ENCODE measurements around the gene PRXL2B. TPM values are rescaled to one million over a fixed set of nuclear protein-coding genes. Genes with fewer than 3 reads are reported as not detected.

PRXL2B gene
- total and polyA plus RNA-seq, 10 of the 15 experiments (the other 5 are each of a cell fraction or from before 2014, with no cell fraction given) = 0.44 to 5.6 (median 4.0) TPM

DNA sequence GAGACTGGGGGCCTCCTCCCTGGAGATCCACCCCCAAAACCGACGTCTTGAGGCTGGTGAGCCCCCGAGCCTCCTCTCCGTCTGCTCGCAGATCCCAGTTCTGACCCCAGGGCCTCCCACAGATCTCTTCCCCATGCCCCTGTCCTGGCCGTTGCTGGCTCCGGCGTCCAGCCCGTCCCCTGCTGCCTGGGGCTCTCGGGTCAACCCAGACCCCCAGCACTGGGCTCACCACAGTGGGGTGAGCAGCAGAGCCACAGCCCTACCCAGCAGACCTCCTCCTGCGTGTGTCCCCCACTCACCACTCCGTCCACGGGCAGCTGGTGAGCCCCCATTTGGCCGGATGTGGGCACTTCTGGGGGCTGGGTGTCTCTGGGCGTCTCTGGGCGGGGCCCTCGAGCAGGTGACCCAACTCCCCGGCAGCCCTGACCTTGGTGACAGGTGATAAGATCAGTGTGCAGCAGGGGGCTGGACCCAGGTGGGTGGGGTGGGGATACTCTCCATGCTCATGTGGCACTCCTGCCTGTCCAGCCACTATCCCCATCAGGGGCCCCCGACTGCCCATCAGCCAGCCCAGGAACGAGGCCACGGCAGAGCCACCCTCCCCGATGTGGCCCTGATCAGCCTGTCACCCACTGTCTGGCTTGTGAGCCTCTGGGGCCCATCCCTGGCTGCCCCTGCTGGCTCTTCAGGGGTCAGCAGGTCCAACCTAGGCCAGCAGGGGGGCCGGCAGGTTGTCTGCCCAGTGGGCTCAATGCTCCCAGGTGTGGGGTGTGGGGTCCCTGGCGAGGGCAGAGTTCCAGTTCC lies 29.7 kb upstream of the PRXL2B start (continued):
- TF ChIP-seq KLF5 (IDR thresholded peaks at IDR 0.05; ENCODE audit: partially characterized antibody) (no peak), FOXK2 (IDR thresholded peaks at IDR 0.05) (no peak), EGR1 (IDR thresholded peaks at IDR 0.05; ENCODE audit: borderline replicate concordance in 1 of 2, low read depth in 2 of 2, low read length in 2 of 2) (no peak), TCF3 (IDR thresholded peaks at IDR 0.05; ENCODE audit: borderline replicate concordance, insufficient read depth, low read depth, low read length) (peak; percentile 72; the same call in 1 of the 2 replicates), ZNF207 (IDR thresholded peaks at IDR 0.05; ENCODE audit: borderline replicate concordance) (no peak; the same call in 1 of the 2 replicates), SMC3 (IDR thresholded peaks at IDR 0.05; ENCODE audit: borderline replicate concordance, low read length) (no peak), SREBF2 (IDR thresholded peaks at IDR 0.05; ENCODE audit: low read length) (no peak), CHD2 (IDR thresholded peaks at IDR 0.05; ENCODE audit: borderline replicate concordance, low read depth, low read length) (peak; percentile 53; the same call in 1 of the 2 replicates), ZBED1 (IDR thresholded peaks at IDR 0.05; ENCODE audit: borderline replicate concordance) (no peak), CBFB (IDR thresholded peaks at IDR 0.05; ENCODE audit: low read depth) (no peak), RBBP5 (conservative IDR thresholded peaks at IDR 0.05) (no peak), BACH1 (IDR thresholded peaks at IDR 0.05; ENCODE audit: borderline replicate concordance) (no peak; the same call in 1 of the 2 replicates), NFXL1 (IDR thresholded peaks at IDR 0.05; ENCODE audit: borderline replicate concordance) (no peak), CEBPB (IDR thresholded peaks at IDR 0.05; ENCODE audit: borderline replicate concordance in 1 of 2, low read depth in 2 of 2, low read length in 2 of 2) (no peak), SMAD5 (IDR thresholded peaks at IDR 0.05; ENCODE audit: low read depth) (no peak), IKZF2 (IDR thresholded peaks at IDR 0.05) (no peak), ZSCAN29 (IDR thresholded peaks at IDR 0.05) (no peak)
- TF ChIP-seq, protein P1, sequence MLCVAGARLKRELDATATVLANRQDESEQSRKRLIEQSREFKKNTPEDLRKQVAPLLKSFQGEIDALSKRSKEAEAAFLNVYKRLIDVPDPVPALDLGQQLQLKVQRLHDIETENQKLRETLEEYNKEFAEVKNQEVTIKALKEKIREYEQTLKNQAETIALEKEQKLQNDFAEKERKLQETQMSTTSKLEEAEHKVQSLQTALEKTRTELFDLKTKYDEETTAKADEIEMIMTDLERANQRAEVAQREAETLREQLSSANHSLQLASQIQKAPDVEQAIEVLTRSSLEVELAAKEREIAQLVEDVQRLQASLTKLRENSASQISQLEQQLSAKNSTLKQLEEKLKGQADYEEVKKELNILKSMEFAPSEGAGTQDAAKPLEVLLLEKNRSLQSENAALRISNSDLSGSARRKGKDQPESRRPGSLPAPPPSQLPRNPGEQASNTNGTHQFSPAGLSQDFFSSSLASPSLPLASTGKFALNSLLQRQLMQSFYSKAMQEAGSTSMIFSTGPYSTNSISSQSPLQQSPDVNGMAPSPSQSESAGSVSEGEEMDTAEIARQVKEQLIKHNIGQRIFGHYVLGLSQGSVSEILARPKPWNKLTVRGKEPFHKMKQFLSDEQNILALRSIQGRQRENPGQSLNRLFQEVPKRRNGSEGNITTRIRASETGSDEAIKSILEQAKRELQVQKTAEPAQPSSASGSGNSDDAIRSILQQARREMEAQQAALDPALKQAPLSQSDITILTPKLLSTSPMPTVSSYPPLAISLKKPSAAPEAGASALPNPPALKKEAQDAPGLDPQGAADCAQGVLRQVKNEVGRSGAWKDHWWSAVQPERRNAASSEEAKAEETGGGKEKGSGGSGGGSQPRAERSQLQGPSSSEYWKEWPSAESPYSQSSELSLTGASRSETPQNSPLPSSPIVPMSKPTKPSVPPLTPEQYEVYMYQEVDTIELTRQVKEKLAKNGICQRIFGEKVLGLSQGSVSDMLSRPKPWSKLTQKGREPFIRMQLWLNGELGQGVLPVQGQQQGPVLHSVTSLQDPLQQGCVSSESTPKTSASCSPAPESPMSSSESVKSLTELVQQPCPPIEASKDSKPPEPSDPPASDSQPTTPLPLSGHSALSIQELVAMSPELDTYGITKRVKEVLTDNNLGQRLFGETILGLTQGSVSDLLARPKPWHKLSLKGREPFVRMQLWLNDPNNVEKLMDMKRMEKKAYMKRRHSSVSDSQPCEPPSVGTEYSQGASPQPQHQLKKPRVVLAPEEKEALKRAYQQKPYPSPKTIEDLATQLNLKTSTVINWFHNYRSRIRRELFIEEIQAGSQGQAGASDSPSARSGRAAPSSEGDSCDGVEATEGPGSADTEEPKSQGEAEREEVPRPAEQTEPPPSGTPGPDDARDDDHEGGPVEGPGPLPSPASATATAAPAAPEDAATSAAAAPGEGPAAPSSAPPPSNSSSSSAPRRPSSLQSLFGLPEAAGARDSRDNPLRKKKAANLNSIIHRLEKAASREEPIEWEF (IDR thresholded peaks at IDR 0.05; ENCODE audit: insufficient replicate concordance, low read depth, low read length) = no peak
- TF ChIP-seq, protein P2, sequence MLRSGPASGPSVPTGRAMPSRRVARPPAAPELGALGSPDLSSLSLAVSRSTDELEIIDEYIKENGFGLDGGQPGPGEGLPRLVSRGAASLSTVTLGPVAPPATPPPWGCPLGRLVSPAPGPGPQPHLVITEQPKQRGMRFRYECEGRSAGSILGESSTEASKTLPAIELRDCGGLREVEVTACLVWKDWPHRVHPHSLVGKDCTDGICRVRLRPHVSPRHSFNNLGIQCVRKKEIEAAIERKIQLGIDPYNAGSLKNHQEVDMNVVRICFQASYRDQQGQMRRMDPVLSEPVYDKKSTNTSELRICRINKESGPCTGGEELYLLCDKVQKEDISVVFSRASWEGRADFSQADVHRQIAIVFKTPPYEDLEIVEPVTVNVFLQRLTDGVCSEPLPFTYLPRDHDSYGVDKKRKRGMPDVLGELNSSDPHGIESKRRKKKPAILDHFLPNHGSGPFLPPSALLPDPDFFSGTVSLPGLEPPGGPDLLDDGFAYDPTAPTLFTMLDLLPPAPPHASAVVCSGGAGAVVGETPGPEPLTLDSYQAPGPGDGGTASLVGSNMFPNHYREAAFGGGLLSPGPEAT (IDR thresholded peaks at IDR 0.05; ENCODE audit: low read depth) = no peak
- TF ChIP-seq, protein P3, sequence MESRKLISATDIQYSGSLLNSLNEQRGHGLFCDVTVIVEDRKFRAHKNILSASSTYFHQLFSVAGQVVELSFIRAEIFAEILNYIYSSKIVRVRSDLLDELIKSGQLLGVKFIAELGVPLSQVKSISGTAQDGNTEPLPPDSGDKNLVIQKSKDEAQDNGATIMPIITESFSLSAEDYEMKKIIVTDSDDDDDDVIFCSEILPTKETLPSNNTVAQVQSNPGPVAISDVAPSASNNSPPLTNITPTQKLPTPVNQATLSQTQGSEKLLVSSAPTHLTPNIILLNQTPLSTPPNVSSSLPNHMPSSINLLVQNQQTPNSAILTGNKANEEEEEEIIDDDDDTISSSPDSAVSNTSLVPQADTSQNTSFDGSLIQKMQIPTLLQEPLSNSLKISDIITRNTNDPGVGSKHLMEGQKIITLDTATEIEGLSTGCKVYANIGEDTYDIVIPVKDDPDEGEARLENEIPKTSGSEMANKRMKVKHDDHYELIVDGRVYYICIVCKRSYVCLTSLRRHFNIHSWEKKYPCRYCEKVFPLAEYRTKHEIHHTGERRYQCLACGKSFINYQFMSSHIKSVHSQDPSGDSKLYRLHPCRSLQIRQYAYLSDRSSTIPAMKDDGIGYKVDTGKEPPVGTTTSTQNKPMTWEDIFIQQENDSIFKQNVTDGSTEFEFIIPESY (IDR thresholded peaks at IDR 0.05) = no peak
- TF ChIP-seq, protein P4, sequence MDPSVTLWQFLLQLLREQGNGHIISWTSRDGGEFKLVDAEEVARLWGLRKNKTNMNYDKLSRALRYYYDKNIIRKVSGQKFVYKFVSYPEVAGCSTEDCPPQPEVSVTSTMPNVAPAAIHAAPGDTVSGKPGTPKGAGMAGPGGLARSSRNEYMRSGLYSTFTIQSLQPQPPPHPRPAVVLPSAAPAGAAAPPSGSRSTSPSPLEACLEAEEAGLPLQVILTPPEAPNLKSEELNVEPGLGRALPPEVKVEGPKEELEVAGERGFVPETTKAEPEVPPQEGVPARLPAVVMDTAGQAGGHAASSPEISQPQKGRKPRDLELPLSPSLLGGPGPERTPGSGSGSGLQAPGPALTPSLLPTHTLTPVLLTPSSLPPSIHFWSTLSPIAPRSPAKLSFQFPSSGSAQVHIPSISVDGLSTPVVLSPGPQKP (IDR thresholded peaks at IDR 0.05; ENCODE audit: low read depth, low read length) = no peak

All from GM12878 (cell line).